Measurements from ENCODE around the gene CHN2. TPM values are rescaled to one million over a fixed set of nuclear protein-coding genes. Genes with fewer than 3 reads are reported as not detected.

CHN2 gene
- total RNA-seq, 2 experiments from 2014 or later: not detected

DNA sequence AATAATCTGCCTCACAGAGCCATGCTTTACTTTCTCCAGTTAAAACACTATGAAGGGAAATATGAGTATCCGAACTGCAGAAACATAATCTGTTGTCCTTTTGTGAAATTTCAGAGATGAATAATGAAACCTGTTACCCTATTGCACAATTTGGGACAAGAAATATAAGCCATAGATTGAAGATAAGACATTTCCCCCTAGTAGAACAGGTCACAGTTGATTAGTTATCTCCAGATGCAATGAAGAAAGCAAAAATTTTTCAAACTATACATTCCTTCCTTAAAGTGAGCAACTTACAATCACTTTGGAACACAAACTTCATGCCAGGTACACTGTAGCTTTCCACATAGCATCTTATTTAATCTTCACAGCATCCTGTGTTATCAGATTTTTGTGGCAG is 2.3 kb upstream of the CHN2 start:
- Mint-ChIP-seq H3K4me3 (no peak overlapping the region), H3K9me3 (no peaks in the 10 kb centered on the region), H3K27me3 (ENCODE audit: low read depth) (peaks cover 51% of the 10 kb centered on the region), H3K36me3 (ENCODE audit: low read depth) (no peaks in the 10 kb centered on the region), H3K4me1 (ENCODE audit: low read depth) (peaks cover 17% of the 10 kb centered on the region), H3K27ac (no peak overlapping the region)
- intact Hi-C loops (cut with micrococcal nuclease): loop anchor here (2.0 kb wide), 1 partner anchor 272 kb away; no protein-coding TSS in a partner anchor
- CTCF ChIA-PET: interaction anchor here (0.7 to 1.1 kb wide), 2 partner anchors 265 to 758 kb away, joined by 3 read pairs; no protein-coding TSS in a partner anchor
- DNase-seq: no peak

DNA sequence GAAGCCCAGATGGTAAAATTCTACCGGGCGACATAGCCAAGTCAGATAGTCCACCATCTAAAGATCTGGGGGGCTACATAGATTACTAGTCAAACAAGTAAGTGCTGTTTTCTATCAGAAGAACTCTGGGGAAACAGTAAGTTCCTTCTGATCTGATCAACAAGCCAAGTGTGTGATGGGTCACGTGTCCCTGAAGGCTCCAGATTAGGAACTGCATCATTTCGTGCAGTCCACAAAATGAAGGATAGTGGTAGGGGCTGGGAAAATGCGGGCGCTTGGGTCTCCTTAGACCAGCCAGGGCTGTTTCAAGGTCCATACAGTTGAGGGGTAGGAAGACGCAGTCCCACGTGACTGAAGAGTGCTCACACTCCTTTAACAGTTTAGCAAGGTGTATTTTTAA is 1.8 kb upstream of the CHN2 start:
- Mint-ChIP-seq H3K4me1 (ENCODE audit: low read depth) (peaks cover 17% of the 10 kb centered on the region), H3K27ac (no peak overlapping the region), H3K4me3 (no peak overlapping the region), H3K36me3 (ENCODE audit: low read depth) (no peaks in the 10 kb centered on the region), H3K9me3 (no peaks in the 10 kb centered on the region), H3K27me3 (ENCODE audit: low read depth) (peaks cover 56% of the 10 kb centered on the region)
- CTCF ChIA-PET: interaction anchor here (1.0 kb wide), 1 partner anchor 215 kb away, joined by 3 read pairs; no protein-coding TSS in a partner anchor
- intact Hi-C loops (cut with micrococcal nuclease): loop anchor here (2.0 kb wide), 1 partner anchor 272 kb away; no protein-coding TSS in a partner anchor
- DNase-seq: no peak

DNA sequence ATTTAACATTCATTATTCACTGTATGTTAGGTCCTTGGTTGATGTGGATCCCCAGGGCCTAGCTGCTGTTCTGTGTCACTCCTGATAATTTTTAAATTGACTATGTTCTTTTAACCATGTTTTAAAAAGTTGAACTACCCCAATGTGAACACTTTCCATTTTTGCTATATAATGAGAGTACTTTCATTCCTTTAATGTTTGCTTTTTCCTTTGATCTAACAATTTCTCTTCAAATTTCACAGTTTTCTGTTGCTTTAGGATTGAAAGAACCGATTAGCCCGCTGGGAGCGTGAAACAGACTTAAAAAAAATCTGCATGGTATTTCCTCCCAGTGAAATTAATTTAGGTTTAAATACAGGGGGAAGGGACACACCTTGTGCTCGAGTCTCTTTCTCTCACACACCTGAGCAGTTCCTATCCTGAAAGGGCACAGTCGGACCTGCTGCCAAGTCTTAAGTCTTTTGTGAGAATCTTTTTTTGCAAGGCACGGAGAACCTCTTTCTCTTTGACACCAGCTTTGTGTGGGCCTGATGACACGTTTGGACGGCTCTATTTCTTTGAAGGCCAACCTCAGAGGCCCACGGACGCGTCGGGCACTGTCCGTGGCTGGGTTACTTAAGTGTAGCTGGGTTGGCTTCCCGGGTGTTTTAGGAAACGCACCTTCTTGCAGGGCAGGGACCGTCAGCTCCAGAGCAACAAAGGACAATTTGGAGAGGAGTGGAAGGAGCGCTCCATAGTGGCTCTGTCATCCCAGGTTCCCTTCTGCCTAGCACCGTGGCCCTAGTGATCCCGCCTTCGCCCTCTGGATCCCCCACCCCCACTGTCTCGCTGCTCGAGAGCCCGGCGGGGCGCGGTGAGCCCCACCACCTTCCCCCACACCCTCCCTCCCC is 1.0 kb upstream of the CHN2 start:
- no peak for DNase-seq
- Mint-ChIP-seq H3K36me3 (ENCODE audit: low read depth) (no peaks in the 10 kb centered on the region), H3K9me3 (no peaks in the 10 kb centered on the region), H3K4me1 (ENCODE audit: low read depth) (peaks cover 17% of the 10 kb centered on the region), H3K4me3 (peak overlapping the region; percentile 44), H3K27ac (no peak overlapping the region), H3K27me3 (ENCODE audit: low read depth) (peaks cover 60% of the 10 kb centered on the region)
- CTCF ChIA-PET: interaction anchor here (1.0 kb wide), 1 partner anchor 214 kb away, joined by 3 read pairs; no protein-coding TSS in a partner anchor
- intact Hi-C loops (cut with micrococcal nuclease): loop anchor here (2.0 kb wide), 1 partner anchor 273 kb away; no protein-coding TSS in a partner anchor

DNA sequence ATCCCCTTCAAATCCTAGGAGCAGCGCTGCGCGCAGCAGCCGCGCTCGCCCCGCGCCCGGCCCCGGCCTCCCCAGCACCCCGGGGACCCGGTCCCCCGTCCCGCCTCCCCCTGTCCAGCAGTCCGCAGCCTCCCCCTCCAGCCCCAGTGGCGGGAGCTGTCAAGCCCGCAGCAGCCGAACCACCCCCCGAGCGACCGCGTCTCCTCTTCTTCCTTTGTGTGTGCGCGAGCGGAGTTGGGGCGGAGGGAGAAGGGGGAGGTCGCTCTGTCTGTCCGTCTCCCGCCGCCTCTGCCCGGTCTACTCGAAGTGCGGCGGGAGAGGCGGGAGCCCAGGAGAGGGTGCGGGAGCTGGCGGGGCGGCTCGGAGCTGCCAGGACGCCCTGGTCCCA is 375 bp upstream of the CHN2 start:
- H3K4me1 Mint-ChIP-seq (ENCODE audit: low read depth): peaks cover 17% of the 10 kb centered on the region
- CTCF ChIA-PET: no interaction called here

DNA sequence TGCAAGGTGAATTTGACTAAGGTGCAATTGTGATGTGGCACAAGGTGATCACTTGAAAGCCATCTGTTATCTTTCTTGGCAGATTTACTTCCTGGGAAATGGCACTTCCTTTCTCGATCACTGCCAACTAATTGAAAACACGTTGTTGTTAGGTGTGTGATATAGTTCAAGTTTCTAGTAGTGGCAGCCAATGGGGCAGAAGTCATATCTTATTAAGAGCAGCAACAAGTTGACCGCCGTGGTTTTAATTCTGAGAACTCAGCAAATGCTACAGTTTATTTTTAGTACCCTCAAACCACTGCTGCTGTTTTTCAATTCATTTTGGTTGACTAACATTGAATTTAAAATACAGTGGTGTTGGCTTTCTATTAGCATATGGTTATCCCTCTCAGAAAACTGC is 1.6 kb downstream of the CHN2 start:
- DNase-seq: no peak
- H3K36me3 Mint-ChIP-seq (ENCODE audit: low read depth): no peaks in the 10 kb centered on the region
- H3K4me1 Mint-ChIP-seq (ENCODE audit: low read depth): peaks cover 13% of the 10 kb centered on the region
- H3K27me3 Mint-ChIP-seq (ENCODE audit: low read depth): peaks cover 57% of the 10 kb centered on the region
- no peak overlapping the region for H3K4me3 Mint-ChIP-seq
- intact Hi-C loops (cut with micrococcal nuclease): loop anchor here (5.0 kb wide), 1 partner anchor 146 kb away; no protein-coding TSS in a partner anchor
- no peak overlapping the region for H3K27ac Mint-ChIP-seq
- CTCF ChIA-PET: interaction anchor here (1.1 to 1.2 kb wide), 2 partner anchors 211 to 270 kb away, joined by 5 read pairs; no protein-coding TSS in a partner anchor
- H3K9me3 Mint-ChIP-seq: no peaks in the 10 kb centered on the region

More for the DNA sequence above, 375 bp upstream of the CHN2 start:
- Mint-ChIP-seq H3K36me3 (ENCODE audit: low read depth) (no peaks in the 10 kb centered on the region), H3K9me3 (no peaks in the 10 kb centered on the region), H3K4me3 (peak overlapping the region; percentile 64), H3K27me3 (ENCODE audit: low read depth) (peaks cover 61% of the 10 kb centered on the region), H3K27ac (no peak overlapping the region)
- intact Hi-C loops (cut with micrococcal nuclease): no loop called here
- no peak for DNase-seq

DNA sequence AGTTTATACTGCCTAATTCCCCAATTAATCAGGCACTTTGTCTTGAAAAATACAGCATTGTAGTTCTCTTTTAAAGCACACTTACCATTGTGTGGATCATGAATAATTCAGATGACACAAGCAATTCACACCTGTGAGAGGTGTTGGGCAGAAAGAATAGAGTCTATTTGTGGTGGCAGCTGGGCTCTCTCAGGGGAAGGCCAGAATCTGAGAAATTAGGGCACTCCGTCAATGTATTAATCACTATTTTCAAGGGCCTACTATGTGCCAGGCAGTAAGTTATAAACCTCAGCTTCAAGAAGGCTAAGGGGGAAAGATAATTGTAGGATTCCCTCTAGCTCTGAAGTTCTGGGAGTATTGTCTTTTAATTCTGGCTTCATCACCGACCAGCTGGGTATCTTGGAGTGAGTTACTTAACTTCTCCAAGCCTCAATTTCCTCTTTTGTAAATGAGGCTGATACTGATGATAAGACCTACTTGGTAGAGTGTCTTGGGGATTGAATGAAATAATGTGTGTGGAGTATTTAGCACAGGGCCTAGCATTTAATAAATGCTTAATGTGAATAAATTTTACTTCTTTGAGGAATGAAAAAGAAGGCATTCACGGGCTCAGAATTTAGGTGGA is 2.5 kb downstream of the CHN2 start:
- Mint-ChIP-seq H3K9me3 (no peaks in the 10 kb centered on the region), H3K4me1 (ENCODE audit: low read depth) (peaks cover 13% of the 10 kb centered on the region), H3K27ac (no peak overlapping the region), H3K4me3 (no peak overlapping the region), H3K36me3 (ENCODE audit: low read depth) (no peaks in the 10 kb centered on the region), H3K27me3 (ENCODE audit: low read depth) (peaks cover 55% of the 10 kb centered on the region)
- intact Hi-C loops (cut with micrococcal nuclease): loop anchor here (5.0 kb wide), 1 partner anchor 145 kb away; no protein-coding TSS in a partner anchor
- DNase-seq: no peak
- CTCF ChIA-PET: interaction anchor here (1.3 kb wide), 1 partner anchor 275 kb away, joined by 3 read pairs; no protein-coding TSS in a partner anchor

DNA sequence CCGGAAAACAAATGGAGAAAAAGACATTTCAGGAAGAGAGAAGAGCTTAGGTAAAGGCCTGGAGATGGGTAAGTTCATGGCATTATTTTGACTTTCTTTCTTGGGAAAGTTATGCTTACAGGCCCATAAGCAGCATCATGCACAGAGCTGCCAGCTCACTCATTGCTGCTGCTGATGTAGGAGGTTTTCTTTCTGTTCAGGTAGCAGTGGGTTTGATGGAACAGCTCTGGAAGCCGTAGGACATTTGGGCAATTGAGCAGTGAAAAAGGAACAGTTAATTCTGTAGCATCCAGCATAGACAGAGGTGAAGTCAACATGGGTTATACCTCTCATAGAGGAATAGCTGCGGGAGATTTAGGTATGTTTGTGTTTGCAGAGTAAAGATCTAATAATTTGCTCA is 3.3 kb downstream of the CHN2 start:
- Mint-ChIP-seq H3K4me1 (ENCODE audit: low read depth) (peaks cover 13% of the 10 kb centered on the region), H3K27me3 (ENCODE audit: low read depth) (peaks cover 50% of the 10 kb centered on the region), H3K4me3 (no peak overlapping the region), H3K27ac (no peak overlapping the region), H3K36me3 (ENCODE audit: low read depth) (no peaks in the 10 kb centered on the region), H3K9me3 (no peaks in the 10 kb centered on the region)
- CTCF ChIA-PET: interaction anchor here (1.0 to 1.3 kb wide), 2 partner anchors 34 to 275 kb away, joined by 3 to 4 read pairs; no protein-coding TSS in a partner anchor
- intact Hi-C loops (cut with micrococcal nuclease): loop anchor here (5.0 kb wide), 1 partner anchor 144 kb away; no protein-coding TSS in a partner anchor
- DNase-seq: no peak

DNA sequence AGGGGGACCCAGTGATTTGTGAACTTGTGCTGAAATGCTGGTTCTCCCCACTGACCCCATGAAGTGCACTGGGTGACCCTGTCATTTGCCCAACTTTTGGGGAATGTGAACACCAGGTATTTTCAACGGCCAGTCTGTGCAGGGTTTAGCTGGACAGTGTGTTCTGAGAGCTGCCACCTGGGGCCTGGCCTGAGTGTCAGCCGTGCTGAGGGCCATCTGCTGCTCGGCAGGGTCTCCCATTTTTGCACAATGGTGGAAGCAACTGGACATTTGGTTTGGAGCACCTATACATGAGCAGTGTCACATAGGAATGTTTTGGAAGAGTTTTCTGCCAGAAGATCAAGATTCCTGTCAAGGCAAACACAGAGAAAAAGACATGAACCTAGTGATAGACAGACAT is 5.2 kb downstream of the CHN2 start:
- no peaks in the 10 kb centered on the region for H3K9me3 Mint-ChIP-seq
- DNase-seq: no peak
- CTCF ChIA-PET: interaction anchor here (0.9 kb wide), 1 partner anchor 274 kb away, joined by 3 read pairs; no protein-coding TSS in a partner anchor
- H3K27me3 Mint-ChIP-seq (ENCODE audit: low read depth): peaks cover 39% of the 10 kb centered on the region
- H3K36me3 Mint-ChIP-seq (ENCODE audit: low read depth): no peaks in the 10 kb centered on the region
- no peak overlapping the region for H3K27ac Mint-ChIP-seq
- H3K4me1 Mint-ChIP-seq (ENCODE audit: low read depth): peaks cover 13% of the 10 kb centered on the region
- no peak overlapping the region for H3K4me3 Mint-ChIP-seq
- intact Hi-C loops (cut with micrococcal nuclease): loop anchor here (5.0 kb wide), 1 partner anchor 143 kb away; no protein-coding TSS in a partner anchor

DNA sequence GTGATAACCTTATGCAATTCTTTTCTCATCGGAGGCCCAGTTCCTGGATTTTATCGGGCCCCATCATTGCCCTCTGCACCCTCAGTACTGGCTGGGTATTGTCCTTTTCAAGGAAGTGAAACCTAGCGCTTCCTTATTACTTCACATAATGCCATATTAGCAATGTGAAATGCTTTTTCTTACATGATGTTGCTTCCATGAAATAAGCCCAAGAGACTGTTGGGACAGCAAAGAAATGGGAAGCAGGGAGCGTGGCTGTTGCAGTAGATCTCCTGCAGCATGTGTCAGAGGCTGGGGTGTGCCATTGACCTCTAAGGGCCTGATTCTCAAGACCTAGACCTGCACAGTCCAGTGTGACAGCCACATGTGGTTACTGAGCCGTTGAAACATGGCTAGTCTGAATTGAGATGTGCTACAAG is 8.1 kb downstream of the CHN2 start:
- intact Hi-C loops (cut with micrococcal nuclease): no loop called here
- Mint-ChIP-seq H3K27me3 (ENCODE audit: low read depth) (peaks cover 14% of the 10 kb centered on the region), H3K36me3 (ENCODE audit: low read depth) (no peaks in the 10 kb centered on the region), H3K4me3 (no peak overlapping the region), H3K9me3 (no peaks in the 10 kb centered on the region), H3K4me1 (ENCODE audit: low read depth) (no peaks in the 10 kb centered on the region), H3K27ac (no peak overlapping the region)
- no peak for DNase-seq
- CTCF ChIA-PET: no interaction called here

DNA sequence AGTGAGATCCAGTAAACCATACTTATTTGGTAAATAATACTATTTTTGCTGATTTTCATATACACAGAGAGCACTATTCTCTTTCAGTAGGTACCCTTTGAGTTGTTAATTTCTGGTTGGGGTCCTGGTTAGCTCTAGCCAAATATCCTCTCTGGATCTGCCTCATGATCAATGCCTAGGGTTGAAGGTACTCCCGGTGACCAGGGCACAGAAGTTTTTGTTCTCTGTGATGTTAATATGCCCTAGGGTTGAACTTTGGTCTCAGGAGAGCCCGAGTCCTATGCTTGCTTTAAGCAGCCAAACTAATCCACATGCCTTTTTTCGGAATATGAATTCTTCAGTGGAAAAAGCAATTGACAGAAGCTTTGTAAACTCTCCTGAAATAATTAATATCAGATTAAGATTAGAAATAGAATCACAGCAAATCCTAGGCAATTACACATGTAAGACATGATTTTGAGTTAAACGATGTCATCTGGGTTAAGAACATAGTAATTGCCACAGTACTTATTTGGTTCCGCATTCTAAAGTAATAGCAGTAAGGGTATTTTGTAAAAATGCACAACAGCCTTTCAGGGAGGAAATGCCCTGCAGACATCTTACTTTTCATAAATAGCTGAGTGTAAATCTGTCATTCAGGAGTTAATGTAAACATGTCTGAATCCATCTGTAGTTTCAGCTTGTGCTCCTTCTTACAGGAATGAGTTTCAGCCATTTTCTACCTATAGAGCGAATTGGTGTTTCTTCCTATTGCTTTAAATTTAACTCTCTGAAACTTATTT is 10.1 kb downstream of the CHN2 start:
- no peaks in the 10 kb centered on the region for H3K9me3 Mint-ChIP-seq
- no peaks in the 10 kb centered on the region for H3K36me3 Mint-ChIP-seq (ENCODE audit: low read depth)
- peaks cover 5% of the 10 kb centered on the region for H3K27me3 Mint-ChIP-seq (ENCODE audit: low read depth)
- no peak overlapping the region for H3K27ac Mint-ChIP-seq
- intact Hi-C loops (cut with micrococcal nuclease): no loop called here
- CTCF ChIA-PET: interaction anchor here (1.3 to 3.6 kb wide), 2 partner anchors 15 to 40 kb away, joined by 3 to 12 read pairs; no protein-coding TSS in a partner anchor
- no peak for DNase-seq
- H3K4me3 Mint-ChIP-seq: no peak overlapping the region
- H3K4me1 Mint-ChIP-seq (ENCODE audit: low read depth): peaks cover 4% of the 10 kb centered on the region

DNA sequence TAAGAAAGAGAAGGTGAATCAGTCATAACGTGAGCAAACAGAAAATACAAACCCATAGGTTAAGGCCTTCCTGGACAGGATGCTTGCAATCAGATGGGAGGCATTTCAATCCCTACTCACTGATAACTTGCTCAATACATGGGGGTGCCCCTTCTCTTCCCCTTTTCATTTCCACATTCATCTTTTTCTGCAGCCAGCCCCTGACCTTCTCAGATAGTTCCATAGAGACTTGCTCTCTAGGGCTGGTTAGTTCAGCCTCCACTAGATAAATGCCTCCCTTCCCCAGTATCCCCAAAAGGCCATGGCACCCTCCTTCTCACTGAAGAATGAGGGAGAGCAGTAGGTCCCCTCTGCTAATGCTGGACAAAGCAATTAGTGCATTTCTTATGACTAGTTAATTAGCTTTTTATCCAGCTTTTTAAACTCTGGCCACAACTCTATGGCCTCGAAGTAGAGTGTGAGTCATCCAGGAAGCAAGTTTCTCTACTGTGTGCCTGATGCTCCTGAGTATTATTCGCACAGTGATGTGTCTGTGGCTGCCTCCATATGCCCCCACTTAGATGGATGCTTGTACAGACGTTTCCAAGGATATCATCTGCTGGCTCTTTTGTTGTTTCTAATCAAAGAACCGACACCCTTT is 12.7 kb downstream of the CHN2 start:
- Mint-ChIP-seq H3K36me3 (ENCODE audit: low read depth) (no peaks in the 10 kb centered on the region), H3K4me1 (ENCODE audit: low read depth) (peaks cover 4% of the 10 kb centered on the region), H3K27ac (no peak overlapping the region), H3K9me3 (no peaks in the 10 kb centered on the region), H3K4me3 (no peak overlapping the region), H3K27me3 (ENCODE audit: low read depth) (no peaks in the 10 kb centered on the region)
- CTCF ChIA-PET: interaction anchor here (3.6 kb wide), 1 partner anchor 18 kb away, joined by 12 read pairs; no protein-coding TSS in a partner anchor
- no peak for DNase-seq
- intact Hi-C loops (cut with micrococcal nuclease): no loop called here

Data from activated naive CD4-positive, alpha-beta T cell treated with anti-CD3 and anti-CD28 coated beads for 36 hours (primary cell).